HG03108 (cell line): ENCODE measurements around the gene NPHP4.
"Not testable (repeated sequence)": the region's sequence is repeated elsewhere in the genome, so short reads cannot be mapped to it uniquely, and the experiment has no call there.

Experiments
- ATAC-seq: cut with Tn5 transposase; IDR thresholded peaks from one replicate; pipeline ENCODE4 v1.9.1; 2021; ENCODE audit warnings: moderate library complexity; ENCODE audit not compliant: unreplicated experiment

Gene NPHP4

DNA sequence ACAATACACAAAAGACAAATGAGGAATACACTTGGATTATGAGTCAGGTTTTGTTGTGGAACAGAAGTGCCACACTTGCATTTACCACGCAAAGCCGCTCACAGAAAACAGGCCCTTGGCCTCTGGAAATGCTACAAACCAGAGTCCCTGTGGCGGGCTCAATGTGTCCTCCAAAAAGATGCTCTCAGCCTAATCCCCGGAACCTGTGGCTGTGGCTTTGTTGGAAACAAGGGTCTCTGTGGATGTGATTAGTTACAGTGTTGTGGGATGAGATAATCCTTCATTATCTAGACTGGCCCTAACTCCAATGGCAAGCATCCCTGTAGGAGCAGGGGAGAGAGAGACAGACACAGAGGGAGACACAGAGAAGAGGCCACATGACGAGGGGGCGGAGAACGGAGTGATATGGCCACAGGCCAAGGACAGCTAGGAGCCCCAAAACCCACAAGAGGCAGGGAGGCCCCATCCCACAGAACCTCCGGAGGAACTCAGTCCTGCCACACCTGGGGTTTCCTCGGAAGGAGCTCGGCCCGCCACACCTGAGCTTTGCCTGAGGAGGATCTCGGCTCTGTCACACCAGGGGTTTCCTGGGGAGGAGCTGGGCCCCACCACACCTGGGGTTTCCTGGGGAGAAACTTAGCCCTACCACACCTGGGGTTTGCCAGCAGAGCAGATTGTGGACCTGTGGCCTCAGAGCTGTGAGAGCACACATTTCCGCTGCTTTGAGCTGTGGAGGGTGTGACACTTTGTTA is 55.4 kb downstream of the NPHP4 start:
- ATAC-seq: no peak

DNA sequence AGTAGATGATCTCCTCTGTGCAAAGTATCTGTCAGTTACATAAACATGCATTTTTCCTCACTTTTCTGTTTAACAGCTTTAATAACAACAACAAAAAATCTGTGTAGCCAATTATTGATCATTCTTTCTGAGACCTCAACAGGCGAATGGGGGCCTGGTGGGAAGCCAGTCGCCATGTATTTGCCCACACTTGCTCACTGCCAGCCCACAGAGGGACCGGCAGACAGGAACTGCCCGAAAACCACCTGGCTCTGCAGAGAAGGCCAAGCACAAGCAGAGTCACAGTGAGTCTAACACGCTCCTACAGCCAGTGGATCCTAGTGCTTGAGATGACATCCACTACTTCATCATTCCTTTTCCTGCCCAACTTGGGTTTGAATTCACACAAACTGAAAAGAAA is 56.1 kb downstream of the NPHP4 start:
- no peak for ATAC-seq

DNA sequence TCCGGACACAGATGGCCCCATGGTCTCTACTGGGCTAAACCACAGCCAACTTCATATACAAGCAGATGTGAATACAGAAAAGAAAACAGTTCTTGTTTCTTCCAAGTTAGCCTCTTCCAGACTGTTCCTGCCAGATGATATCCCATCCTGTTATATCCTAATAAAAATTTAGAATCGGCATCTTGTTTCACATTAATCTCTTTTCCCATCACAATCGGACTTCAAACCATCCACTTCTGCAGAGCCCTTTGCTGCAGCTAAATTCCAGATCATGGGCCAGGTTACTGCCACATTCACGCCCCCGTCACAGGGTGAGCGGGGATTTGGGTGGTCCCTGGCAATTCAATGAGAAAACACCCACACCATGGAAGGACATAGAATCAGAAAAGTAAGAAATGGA is 57.2 kb downstream of the NPHP4 start:
- ATAC-seq: no peak

DNA sequence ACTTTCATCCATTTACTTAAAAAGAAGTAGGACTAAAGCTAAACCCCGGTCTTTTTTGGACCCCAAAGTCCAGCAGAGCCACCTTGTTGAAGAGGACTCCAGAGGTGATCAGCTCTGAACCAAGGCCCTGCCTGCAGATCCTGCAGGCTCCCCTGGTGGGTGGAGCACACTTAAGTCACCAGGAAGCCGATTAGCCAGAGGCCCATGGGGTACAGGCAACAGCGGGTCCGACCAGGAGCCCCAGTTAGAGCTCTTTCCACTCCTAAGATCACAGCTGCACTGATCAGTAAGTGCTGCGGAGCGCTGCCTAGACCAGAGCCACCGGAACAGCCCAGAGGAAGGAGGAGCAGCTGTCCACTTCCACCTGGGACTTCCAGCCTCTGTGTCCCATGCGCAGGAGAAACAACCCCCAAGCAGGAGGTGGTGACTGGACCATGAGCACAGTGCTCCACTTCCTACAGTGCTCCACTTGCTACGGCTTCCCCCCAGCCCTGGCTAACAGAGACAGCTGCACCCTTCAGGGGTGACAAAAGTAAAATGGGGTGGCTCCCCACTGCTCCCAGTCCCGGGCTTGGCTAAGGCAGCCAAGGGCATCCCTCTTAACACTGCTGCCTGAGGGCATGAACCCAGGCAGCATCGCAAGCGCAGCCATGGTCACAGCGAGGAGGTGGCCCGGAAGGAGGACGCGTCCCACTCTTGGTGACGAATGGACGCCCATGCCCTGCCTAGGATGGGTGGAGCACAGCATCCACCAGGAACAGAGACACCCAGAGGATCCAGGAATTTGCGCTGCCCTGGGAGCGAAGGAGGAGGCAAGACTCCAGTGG is 58.0 kb downstream of the NPHP4 start:
- no peak for ATAC-seq

DNA sequence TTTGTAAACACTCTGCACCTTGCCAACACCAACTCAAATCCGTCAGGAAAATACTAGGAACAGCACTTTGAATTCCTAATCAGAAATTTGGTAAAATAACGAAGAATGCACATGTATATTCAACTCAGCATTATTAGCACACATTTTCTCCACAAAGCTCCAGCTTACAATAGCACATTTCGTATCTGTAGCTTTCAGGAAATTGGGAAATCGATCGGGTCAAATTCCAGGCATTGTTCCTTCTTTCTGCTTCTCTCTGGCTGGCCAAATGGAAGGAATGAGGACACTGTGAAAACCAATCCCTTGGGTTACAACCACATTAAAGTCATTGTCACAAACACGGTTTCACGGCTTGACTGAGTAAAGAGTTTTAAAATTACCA is 58.6 kb downstream of the NPHP4 start:
- ATAC-seq: no peak

DNA sequence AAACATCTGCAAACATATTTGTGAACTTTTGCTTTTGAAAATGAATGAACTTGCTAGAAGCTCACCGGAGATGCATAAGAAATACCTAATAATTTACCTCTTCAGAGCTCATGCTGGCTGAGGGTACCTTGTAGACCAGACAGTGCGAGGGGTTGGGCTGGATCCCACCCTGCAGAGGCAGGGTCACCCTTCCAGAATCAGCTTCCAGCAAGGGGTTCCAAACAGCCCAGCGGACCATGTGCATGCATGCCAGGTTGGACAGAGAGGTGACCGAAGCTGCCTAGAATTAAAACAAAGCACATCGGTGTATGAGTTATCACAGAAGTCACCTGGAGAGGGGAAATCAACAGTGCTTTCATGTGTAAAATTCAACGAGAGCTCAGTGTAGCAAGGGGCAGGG is 59.2 kb downstream of the NPHP4 start:
- ATAC-seq: no peak

DNA sequence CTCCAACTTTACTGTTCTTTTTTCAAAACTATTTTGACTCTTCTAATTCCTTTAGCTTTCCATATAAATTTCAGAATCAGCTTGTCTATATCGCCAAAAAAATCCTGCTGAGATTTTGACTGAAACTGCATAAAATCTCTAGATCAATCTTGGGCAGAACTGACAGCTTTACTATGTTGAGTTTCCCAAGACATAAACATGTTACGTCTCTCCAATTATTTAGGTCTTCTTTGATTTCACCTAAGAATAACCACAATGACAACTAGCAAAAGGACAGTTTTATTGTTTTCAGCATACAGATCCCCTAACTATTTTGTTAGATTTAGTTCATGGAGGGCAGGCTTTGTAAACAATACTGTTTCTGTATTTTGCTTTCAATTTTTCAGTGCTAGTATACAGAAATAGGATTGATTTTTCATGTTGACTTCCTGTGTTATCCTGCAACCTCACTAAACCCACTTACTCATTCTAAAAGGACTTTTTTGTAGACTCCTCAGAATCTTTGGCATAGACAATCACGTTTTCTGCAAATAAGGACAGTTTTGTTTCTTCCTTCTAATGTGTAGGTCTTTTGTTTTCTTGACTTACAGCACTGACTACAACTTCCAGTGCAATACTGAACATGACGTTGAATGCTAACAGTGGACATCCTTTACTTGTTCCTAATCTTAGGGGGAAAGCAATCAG is 63.4 kb downstream of the NPHP4 start:
- ATAC-seq: no peak

DNA sequence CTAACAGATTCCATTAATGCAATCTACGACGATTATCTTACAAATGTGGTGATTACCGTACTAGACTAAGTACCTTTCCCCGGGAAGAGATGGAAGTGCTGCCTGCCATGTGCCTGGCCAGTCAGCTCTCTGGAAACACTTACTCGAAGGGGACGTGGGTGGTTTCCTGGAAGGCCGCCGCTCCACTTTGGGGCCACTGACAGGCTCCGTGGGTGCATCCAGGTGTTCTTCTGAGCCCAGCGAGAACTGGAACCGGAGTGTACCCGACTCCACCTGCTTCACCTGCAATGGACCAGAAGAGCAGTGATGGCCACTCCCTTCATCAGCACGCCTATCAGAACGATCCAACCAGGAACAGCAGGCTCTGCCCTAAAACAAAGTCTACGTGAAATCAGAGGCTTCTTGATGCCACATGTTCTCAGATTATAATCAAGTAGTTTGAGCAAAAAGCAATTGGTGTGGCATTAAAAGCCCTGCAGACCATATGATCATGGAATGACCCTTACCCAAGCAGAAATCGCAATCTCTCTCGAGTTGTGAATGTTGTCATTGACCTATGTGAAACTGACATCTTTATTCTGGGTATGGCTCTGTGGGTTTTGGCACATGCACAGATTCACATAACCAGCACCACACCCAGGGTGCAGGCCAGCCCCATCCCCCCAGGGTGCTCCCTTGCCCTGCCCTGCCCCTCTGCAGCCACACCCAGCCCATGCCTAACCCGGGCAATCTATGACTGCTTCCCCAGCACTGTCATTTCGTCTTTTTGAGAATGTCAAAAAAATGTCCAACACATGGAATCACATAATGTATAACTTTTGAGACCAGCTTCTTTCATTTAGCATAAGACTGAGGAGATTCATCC is 64.5 kb downstream of the NPHP4 start:
- ATAC-seq: no peak

DNA sequence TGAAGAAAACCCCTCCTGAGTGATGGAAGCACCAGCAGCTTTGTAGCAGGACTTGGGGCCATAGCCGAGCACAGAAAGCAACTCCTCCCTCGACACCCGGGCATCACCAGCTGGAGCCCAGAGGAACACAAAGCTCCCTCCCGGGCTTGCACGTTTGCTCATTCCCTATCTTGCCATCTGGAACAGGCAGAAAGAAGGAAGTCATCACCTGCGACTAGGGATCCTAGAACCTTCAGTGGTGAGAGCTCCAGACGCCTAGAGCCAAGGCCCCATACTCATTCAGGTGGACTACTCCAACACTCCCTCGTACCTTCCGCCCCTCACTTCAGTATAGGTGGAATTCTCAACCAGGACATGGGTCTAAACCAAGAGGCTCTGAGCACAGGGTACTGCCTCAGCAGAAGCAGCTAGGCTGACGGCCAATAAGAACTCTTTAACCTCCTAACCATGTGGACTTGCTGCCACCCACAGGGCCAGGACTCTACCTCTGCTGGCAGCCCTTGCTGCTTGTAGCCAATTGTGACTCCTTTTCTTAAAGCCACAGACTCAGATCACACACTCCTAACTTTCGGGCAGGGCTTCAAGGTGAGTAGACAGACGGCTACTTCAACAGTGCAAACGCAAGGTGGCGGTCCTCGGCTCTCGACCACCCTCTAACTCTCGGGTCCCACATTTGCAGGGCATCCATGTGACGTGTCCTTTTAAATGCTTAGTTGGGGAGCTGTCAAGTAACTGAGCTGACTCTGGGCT is 65.4 kb downstream of the NPHP4 start:
- ATAC-seq: no peak

DNA sequence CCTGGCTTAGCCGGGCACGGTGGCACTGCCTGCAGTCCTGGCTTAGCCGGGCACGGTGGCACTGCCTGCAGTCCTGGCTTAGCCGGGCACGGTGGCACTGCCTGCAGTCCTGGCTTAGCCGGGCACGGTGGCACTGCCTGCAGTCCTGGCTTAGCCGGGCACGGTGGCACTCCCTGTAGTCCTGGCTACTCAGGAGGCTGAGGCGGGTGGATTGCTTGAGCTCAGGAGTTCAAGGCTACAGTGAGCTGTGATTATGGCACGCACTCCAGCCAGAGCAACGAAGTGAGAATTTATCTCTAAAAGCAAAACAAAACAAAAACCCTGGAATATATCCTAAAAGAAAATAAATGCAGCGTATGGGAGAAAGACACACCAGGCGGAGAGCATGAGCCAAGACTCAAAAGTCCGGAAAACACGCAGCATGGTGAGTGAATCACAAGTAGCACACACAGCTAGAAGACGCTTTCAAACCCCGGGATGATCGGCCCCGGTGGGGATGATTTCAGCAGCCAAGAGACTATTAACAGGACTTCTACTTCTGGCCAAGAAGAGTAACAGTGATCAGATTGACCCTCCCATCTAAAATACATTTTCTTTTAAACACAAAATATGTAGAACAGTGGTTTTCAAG is 69.4 kb downstream of the NPHP4 start:
- ATAC-seq: not testable (repeated sequence)

DNA sequence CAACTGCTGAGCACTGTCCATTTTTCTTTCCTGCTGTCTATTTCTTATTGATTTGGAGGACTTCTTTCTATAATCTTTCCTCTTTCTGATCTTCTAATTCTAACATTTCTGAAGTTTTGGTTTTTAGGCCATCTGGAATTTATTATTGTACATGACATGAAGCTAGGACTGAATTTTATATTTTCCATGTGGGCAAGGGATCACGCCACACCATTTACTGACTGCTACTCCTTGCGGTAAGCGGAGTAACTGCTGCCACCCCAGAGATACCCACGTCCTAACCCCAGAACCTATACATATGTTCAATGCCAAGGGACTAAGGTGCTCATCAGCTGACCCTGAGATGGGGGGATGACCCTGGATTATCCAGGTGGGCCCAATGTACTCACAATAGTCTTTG is 70.6 kb downstream of the NPHP4 start:
- no peak for ATAC-seq

DNA sequence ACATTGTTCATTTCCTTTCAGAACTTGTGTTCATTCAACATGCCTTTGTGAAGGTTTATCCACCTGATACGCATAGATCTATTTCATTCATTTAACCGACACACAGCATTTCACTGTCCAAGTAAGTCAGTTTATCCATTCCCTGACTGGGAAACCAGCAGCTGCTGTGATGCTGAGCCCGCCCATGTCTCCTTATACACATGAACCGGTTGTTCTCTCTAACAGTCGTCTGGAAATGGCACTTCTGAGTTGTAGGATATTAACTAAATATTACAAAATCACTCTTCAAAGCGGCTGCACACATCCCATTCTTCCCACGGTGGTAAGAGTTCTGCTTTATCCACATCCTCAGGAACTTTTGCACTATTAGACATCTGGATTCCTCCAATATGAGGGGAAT is 71.1 kb downstream of the NPHP4 start:
- ATAC-seq: no peak

DNA sequence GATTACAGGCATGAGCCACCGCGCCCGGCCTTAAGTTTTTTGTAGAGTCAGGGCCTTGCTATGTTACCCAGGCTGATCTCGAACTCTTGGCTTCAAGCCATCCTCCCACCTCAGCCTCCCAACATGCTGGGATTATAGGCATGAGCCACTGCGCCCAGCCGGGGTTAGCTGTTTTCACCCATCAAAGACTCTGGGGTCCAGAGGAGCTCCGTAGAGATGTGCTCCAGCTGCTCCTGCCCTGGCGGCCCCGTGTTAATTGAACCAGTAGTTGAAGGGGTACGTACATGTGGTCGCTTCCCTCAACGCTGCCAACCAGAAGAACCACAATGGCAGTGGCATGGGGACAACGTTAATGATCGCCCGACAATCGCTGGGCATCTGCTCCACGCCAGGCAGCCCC is 72.0 kb downstream of the NPHP4 start:
- no peak for ATAC-seq

DNA sequence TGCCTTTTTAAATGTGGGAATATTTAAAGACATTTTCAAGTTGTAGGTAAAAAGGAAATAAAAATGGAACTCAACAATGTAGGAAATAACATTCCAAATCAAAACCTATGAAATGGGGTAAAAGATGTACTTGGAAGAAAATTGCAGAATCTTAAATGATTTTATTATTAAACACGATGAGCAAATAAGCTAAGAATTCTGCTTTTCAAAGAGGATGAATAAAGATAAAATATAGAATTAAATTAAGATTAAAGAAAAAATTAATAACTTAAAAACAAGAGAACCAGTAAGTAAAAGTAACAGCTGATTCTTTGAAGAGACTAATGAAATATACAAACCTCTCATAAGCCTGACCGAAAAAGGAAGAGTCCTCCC is 74.0 kb downstream of the NPHP4 start:
- ATAC-seq: no peak

DNA sequence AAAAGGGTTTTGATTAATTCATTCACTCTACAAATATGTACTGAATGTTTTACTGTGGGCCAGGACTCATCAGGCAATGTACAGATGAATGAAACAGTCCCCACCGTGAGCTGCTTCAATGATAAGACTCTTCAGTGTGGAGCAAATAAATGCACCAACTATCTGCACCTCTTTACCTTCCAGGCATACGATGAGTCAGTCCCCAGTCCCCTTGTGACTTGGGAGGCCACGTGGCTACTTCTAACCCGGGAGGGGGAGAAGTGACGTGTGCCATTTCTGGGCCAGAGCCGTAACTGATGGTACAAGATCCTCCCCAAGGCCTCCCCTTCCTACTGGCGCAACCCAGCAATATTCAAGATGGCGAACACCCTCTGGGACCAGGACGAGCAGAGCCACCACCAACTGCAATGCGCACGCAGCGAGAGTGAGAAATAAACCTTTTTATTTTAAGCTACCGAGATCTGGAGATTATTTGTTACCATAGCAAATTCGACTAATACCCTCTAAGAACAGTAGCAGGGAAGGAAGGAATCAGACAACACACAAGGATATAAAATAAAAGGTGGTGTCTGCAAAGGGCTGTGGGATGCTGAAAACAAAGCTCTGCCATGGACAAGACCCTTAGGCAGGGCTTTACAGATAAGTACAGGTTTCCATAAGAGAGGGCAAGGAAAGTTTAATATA is 74.5 kb downstream of the NPHP4 start:
- no peak for ATAC-seq

DNA sequence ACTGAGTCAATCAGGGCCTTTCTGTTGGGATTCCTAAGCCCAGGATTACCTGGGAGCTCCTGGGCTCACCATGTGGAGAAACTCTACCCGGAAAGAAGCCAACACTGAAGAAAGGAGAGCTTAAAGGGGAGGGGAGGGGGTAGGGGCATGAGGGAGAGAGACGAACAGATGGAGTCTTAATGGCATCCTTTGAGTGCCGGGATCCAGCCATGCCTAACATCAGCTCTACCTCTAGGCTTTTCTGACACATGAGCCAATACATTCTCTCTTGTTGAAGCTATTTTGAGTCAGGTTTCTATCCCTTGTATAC is 75.0 kb downstream of the NPHP4 start:
- no peak for ATAC-seq

DNA sequence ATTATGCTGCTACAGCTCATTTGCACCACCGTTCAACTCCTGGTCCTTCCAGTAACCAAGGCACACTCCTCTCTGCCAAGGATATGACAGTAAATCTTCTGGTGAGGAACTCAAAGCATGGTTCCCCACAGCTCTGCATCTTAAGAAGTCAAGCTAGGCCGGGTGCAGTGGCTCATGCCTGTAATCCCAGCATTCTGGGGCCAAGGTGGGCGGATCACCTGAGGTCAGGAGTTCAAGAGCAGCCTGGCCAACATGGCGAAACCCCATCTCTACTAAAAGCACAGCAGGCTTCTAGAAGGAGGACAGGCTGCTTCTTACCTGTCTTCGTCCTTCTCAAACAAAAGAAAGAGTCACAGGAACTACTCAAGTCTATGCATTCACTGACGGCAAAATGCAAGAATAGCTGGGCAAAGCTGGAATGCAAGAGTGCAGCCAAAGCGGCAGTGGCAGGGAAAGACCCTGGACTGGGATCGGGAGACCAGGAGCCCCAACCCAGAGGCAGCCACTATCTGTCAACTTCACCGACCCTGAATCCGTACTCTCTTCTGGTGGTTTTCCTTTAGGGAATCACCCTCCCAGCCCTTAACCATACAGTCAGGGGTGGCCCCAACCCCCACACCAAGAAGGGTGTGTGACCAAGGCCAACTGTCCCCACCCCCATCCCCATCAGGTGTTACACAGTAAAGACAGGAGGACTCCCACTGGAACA is 75.5 kb downstream of the NPHP4 start:
- ATAC-seq: no peak

DNA sequence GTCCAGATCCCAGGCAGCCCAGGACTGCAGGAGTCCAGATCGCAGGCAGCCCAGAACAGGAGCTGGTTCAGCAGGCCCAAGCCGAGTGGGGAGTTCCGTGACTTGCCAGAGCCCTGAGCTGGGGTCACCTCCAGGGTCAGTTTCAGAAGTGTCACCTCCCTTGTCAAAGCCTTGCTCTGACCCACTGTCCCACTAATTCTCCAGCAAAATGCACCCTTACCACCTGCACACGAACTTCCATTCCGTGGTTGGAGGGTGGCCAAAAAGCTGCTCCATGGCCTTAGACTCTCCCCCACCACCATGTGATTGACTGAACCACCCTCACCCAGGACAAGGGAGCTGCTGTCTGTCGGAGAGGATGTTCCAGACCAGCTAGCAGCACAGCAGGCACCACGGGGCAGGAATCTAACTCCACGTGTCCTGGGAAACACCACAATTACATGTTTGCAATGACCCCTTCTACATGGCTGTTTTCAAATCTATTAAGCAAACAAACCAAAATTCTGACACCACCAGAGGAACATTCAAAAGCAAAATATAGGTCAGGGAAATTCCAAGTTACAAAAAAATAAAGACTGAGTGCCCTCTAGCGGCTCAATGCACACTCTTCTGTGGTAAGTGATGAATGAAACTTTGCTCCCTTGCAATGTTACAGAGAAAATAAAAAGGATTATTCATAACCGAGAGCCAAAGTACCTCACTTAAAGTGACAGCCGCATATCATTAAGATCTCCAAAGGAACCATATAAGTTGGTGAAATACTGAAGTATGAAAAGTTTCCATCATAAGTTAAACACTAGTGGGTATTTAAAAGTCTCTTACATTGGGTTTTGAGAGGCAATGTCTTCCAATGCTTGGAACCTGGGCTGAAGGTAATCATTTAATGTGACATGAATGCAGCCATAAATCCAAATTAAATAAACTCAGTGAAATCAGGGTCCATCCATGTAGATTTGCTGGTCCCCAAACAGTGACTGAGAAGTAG is 76.3 kb downstream of the NPHP4 start:
- no peak for ATAC-seq
